ENCODE data around the gene GCNT4.

- TF ChIP-seq CTCF (conservative IDR thresholded peaks at IDR 0.05 in 1 of 2, IDR thresholded peaks at IDR 0.05 in 1 of 2; ENCODE audit: low read depth in 1 of 2, low read length in 2 of 2), result no peak
- TF ChIP-seq EZH2 (IDR thresholded peaks at IDR 0.05; ENCODE audit: low read length, missing control alignments), result no peak
These were observed 31.1 kb downstream of the GCNT4 start for GRCh38 chr5:75021219-75021618.
